Endothelial cell of umbilical vein (primary cell): ENCODE measurements around the gene PI4KA. TPM values are rescaled to one million over a fixed set of nuclear protein-coding genes. Genes with fewer than 3 reads are reported as not detected.

Experiments used
- BruUV-seq: library from RNA; stranded (reverse); fragments of 400-500 nt; replicated peaks from 2 replicates; lab custom pipeline; 2021; lab: Mats Ljungman, UMichigan
- CTCF ChIA-PET: fragments of 300-600, 350-600 bp; sonication (Branson Sonifier 250); formaldehyde crosslinking; loops from one replicate; lab custom pipeline; 2021; ENCODE audit warnings: antibody characterized with exemption, inconsistent platforms; lab: Charles Lee
- POLR2A ChIA-PET: fragments of 300-600, 350-600 bp; sonication (Branson Sonifier 250); formaldehyde crosslinking; loops from one replicate; lab custom pipeline; 2021; ENCODE audit warnings: antibody characterized with exemption, inconsistent platforms; lab: Charles Lee
- DNase-seq: peaks from one replicate; pipeline ENCODE4 v3.0.0-alpha.2; 2011; ENCODE audit warnings: low read depth, low spot score
- FAIRE-seq: peaks from 2 replicates; lab custom pipeline; 2011; peaks lifted over from hg19 to GRCh38; lab: Jason Lieb, UNC
- H2AFZ ChIP-seq: 2 replicates; pipeline ENCODE4 v1.6.0; 2012; ENCODE audit warnings: low read depth, low read length, control low read depth, inconsistent platforms
- H3K27ac ChIP-seq: 2 replicates; pipeline ENCODE4 v1.5.1; 2011; ENCODE audit warnings: low read depth, mild to moderate bottlenecking, control low read depth, low read length, moderate library complexity; ENCODE audit not compliant: insufficient read depth
- H3K27me3 ChIP-seq, 2 experiments: 2 replicates each; pipeline versions ENCODE4 v1.6.0 to v1.6.1; 2011; ENCODE audit warnings: low read length in 2 of 2, mixed read lengths in 1 of 2; ENCODE audit not compliant: control insufficient read depth in 2 of 2, insufficient read depth in 2 of 2
- H3K36me3 ChIP-seq, 2 experiments: 2 replicates in 1 of 2; 3 replicates in 1 of 2; pipeline ENCODE4 v1.5.1; 2011; ENCODE audit warnings: low read length in 2 of 2, mild to moderate bottlenecking in 1 of 2, moderate library complexity in 1 of 2; ENCODE audit not compliant: control insufficient read depth in 2 of 2, insufficient read depth in 2 of 2; ENCODE audit errors: extremely low read depth in 1 of 2
- H3K4me1 ChIP-seq: 3 replicates; pipeline ENCODE4 v1.5.1; 2011; ENCODE audit warnings: mild to moderate bottlenecking, low read length; ENCODE audit not compliant: control insufficient read depth, insufficient read depth; ENCODE audit errors: extremely low read depth
- H3K4me2 ChIP-seq: 2 replicates; pipeline ENCODE4 v1.6.1; 2011; ENCODE audit warnings: low read length, control low read depth, mixed read lengths; ENCODE audit not compliant: insufficient read depth
- H3K4me3 ChIP-seq, 3 experiments: fragments of 200-600 bp in 1 of 3; sonication (generic), shearing (Covaris generic) in 1 of 3; replicated peaks in 1 of 3; 2 replicates each; pipeline ENCODE4 v1.5.1; 2011 to 2016; ENCODE audit warnings: control low read depth in 3 of 3, low read length in 3 of 3, mild to moderate bottlenecking in 2 of 3, inconsistent platforms in 1 of 3, low read depth in 1 of 3, moderate library complexity in 1 of 3; ENCODE audit not compliant: insufficient read depth in 1 of 3
- H3K79me2 ChIP-seq: 2 replicates; pipeline ENCODE4 v1.6.0; 2012; ENCODE audit warnings: low read length, inconsistent platforms; ENCODE audit not compliant: control insufficient read depth, insufficient read depth
- H3K9ac ChIP-seq: replicated peaks from 2 replicates; pipeline ENCODE3; 2011; ENCODE audit warnings: low read length, control low read depth; ENCODE audit not compliant: insufficient read depth; ENCODE audit errors: extremely low read depth
- H3K9me1 ChIP-seq: replicated peaks from 3 replicates; pipeline ENCODE4 v1.6.0; 2011; ENCODE audit warnings: mild to moderate bottlenecking, low read length; ENCODE audit not compliant: control insufficient read depth, insufficient read depth; ENCODE audit errors: extremely low read depth
- H3K9me3 ChIP-seq: replicated peaks from 2 replicates; pipeline ENCODE4 v1.5.1; 2012; ENCODE audit warnings: low read length, inconsistent platforms; ENCODE audit not compliant: control insufficient read depth, insufficient read depth
- H4K20me1 ChIP-seq: replicated peaks from 2 replicates; pipeline ENCODE3; 2011; ENCODE audit warnings: mild to moderate bottlenecking, low read length; ENCODE audit not compliant: control insufficient read depth, insufficient read depth; ENCODE audit errors: extremely low read depth
- EZH2 ChIP-seq: IDR thresholded peaks from 2 replicates; pipeline ENCODE4 v1.6.1; 2012; ENCODE audit warnings: borderline replicate concordance, low read depth, mild to moderate bottlenecking, moderate library complexity, low read length, inconsistent platforms; ENCODE audit not compliant: severe bottlenecking
- FOS ChIP-seq: IDR thresholded peaks from 2 replicates; pipeline ENCODE4 v1.6.1; 2011; ENCODE audit warnings: mild to moderate bottlenecking, low read length, moderate library complexity, borderline replicate concordance; ENCODE audit not compliant: insufficient read depth
- GATA2 ChIP-seq: IDR thresholded peaks from 2 replicates; pipeline ENCODE4 v1.7.0; 2011; ENCODE audit warnings: low read depth, mild to moderate bottlenecking, moderate library complexity, mixed read lengths, low read length; ENCODE audit not compliant: insufficient read length, insufficient read depth
- JUN ChIP-seq: IDR thresholded peaks from 2 replicates; pipeline ENCODE4 v1.6.1; 2011; ENCODE audit warnings: borderline replicate concordance, low read depth; ENCODE audit not compliant: insufficient read length, insufficient read depth
- MYC ChIP-seq: IDR thresholded peaks from one replicate; pipeline ENCODE4 v1.6.1; 2011; ENCODE audit warnings: mild to moderate bottlenecking, low read depth, low read length
- POLR2A ChIP-seq: IDR thresholded peaks from 2 replicates; pipeline ENCODE4 v1.6.1; 2012; ENCODE audit warnings: low read depth, mild to moderate bottlenecking, control low read depth, low read length
- POLR2AphosphoS5 ChIP-seq: IDR thresholded peaks from 2 replicates; pipeline ENCODE4 v1.6.1; 2012; ENCODE audit warnings: low read depth, mild to moderate bottlenecking, control low read depth, low read length, moderate library complexity; ENCODE audit not compliant: insufficient read depth
- dilution Hi-C: fragments of 300-500 bp; cut with MboI; formaldehyde crosslinking; loops from one replicate; pipeline ENCODE4 v1.15.0; 2019; ENCODE audit warnings: low sequenced_read_pairs; ENCODE audit not compliant: extremely low pct_ligation_motif_present
- intact Hi-C: fragments of 100-400 bp; cut with micrococcal nuclease; formaldehyde crosslinking; loops from one replicate; pipeline ENCODE4 v1.10.0; 2022
- polyA plus RNA-seq, 4 experiments: library from polyadenylated mRNA; depleted of rRNA in 3 of 4; stranded (reverse) in 3 of 4; unstranded in 1 of 4; fragments of >200 nt; gene quantifications; 2 replicates each; pipeline versions ENCODE4 v1.2.1 to v1.2.3, GENCODE V29; 2011 to 2012; ENCODE audit warnings: missing spikeins in 1 of 4
- total RNA-seq: library from RNA; stranded (reverse); gene quantifications from 2 replicates; pipeline ENCODE4 v1.2.3, GENCODE V29; 2021
- TF ChIP-seq, protein P1 (sequence below), 2 donors: IDR thresholded peaks; 1 replicate in 1 of 2; 2 replicates in 1 of 2; pipeline ENCODE4 v1.5.1; 2011; ENCODE audit warnings: low read length in 2 of 2, mild to moderate bottlenecking in 2 of 2, moderate library complexity in 2 of 2, control low read depth in 1 of 2, inconsistent platforms in 1 of 2, low read depth in 1 of 2; ENCODE audit not compliant: insufficient read depth in 1 of 2; ENCODE audit errors: extremely low read depth in 1 of 2
- TF ChIP-seq, protein P2 (sequence below): IDR thresholded peaks from 2 replicates; pipeline ENCODE4 v1.6.1; 2011; ENCODE audit not compliant: insufficient read depth, insufficient read length

PI4KA gene
- total and polyA plus RNA-seq, 2 donors (not counting 3 experiments of a cell fraction or from before 2014, with no cell fraction given): 28.9 to 56.4 TPM

GRCh38 chr22:20813056-20813455 lies 45.6 kb downstream of the PI4KA start:
- POLR2A ChIA-PET: no interaction called here
- DNase-seq: no peak
- Histone ChIP-seq H3K27me3 (no peaks in the 10 kb centered on the region), H2AFZ (no peak overlapping the region), H3K4me2 (no peak overlapping the region), H3K9ac (no peak overlapping the region), H3K4me1 (no peaks in the 10 kb centered on the region), H3K9me3 (no peaks in the 10 kb centered on the region), H4K20me1 (no peaks in the 10 kb centered on the region), H3K36me3 (peaks cover 4 to 14% of the 10 kb centered on the region in 2 experiments), H3K9me1 (no peaks in the 10 kb centered on the region), H3K79me2 (no peaks in the 10 kb centered on the region), H3K4me3 (no peak overlapping the region), H3K27ac (no peak overlapping the region)
- dilution Hi-C loops (no loop called here), intact Hi-C loops (no loop called here)
- no peak for TF ChIP-seq EZH2
- TF ChIP-seq MYC: no peak
- TF ChIP-seq POLR2A: no peak
- CTCF ChIA-PET: interaction anchor here (1.9 kb wide), 1 partner anchor 29 kb away, joined by 6 read pairs; no protein-coding TSS in a partner anchor
- FAIRE-seq: no peak
- no TSS peak for BruUV-seq

- CTCF ChIA-PET: interaction anchor here (1.0 to 1.9 kb wide), 2 partner anchors 8 to 28 kb away, joined by 3 to 6 read pairs; no protein-coding TSS in a partner anchor
These were observed 46.5 kb downstream of the PI4KA start for GRCh38 chr22:20811971-20812660.

More at GRCh38 chr22:20811971-20812660, 46.5 kb downstream of the PI4KA start:
- Histone ChIP-seq H3K4me3 (no peak overlapping the region), H3K36me3 (peaks cover 4 to 16% of the 10 kb centered on the region in 2 experiments), H3K4me2 (no peak overlapping the region), H4K20me1 (no peaks in the 10 kb centered on the region), H3K9ac (no peak overlapping the region), H3K27ac (no peak overlapping the region), H3K27me3 (no peaks in the 10 kb centered on the region), H3K4me1 (no peaks in the 10 kb centered on the region), H3K9me1 (no peaks in the 10 kb centered on the region), H2AFZ (no peak overlapping the region), H3K79me2 (no peaks in the 10 kb centered on the region), H3K9me3 (no peaks in the 10 kb centered on the region)
- POLR2A ChIA-PET: no interaction called here
- no peak for FAIRE-seq
- BruUV-seq: no TSS peak
- TF ChIP-seq JUN (no peak), EZH2 (no peak), GATA2 (no peak), FOS (no peak), POLR2AphosphoS5 (no peak), POLR2A (no peak), MYC (no peak)
- TF ChIP-seq, protein P1, sequence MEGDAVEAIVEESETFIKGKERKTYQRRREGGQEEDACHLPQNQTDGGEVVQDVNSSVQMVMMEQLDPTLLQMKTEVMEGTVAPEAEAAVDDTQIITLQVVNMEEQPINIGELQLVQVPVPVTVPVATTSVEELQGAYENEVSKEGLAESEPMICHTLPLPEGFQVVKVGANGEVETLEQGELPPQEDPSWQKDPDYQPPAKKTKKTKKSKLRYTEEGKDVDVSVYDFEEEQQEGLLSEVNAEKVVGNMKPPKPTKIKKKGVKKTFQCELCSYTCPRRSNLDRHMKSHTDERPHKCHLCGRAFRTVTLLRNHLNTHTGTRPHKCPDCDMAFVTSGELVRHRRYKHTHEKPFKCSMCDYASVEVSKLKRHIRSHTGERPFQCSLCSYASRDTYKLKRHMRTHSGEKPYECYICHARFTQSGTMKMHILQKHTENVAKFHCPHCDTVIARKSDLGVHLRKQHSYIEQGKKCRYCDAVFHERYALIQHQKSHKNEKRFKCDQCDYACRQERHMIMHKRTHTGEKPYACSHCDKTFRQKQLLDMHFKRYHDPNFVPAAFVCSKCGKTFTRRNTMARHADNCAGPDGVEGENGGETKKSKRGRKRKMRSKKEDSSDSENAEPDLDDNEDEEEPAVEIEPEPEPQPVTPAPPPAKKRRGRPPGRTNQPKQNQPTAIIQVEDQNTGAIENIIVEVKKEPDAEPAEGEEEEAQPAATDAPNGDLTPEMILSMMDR (IDR thresholded peaks at IDR 0.05; ENCODE audit: extremely low read depth in 1 of 2, insufficient read depth in 1 of 2, low read depth in 1 of 2, low read length in 2 of 2): no peak
- TF ChIP-seq, protein P2, sequence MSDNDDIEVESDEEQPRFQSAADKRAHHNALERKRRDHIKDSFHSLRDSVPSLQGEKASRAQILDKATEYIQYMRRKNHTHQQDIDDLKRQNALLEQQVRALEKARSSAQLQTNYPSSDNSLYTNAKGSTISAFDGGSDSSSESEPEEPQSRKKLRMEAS: no peak
- dilution Hi-C loops (no loop called here), intact Hi-C loops (no loop called here)
- DNase-seq: no peak
